BE2C (cell line): ENCODE data around the gene WDR82.
"Not testable (repeated sequence)": the region's sequence is repeated elsewhere in the genome, so short reads cannot be mapped to it uniquely, and the experiment has no call there.

Source experiments
- DNase-seq: peaks from one replicate; pipeline ENCODE4 v3.0.0-alpha.2; 2020
- H3K27me3 ChIP-seq: fragments of 250-450 bp; sonication (Bioruptor Pico); 2 replicates; pipeline ENCODE4 v1.5.1; 2020; ENCODE audit warnings: mild to moderate bottlenecking
- H3K36me3 ChIP-seq: fragments of 250-450 bp; sonication (Bioruptor Pico); 2 replicates; pipeline ENCODE4 v1.5.1; 2020; ENCODE audit warnings: mild to moderate bottlenecking
- H3K4me1 ChIP-seq: fragments of 250-450 bp; sonication (Bioruptor Pico); 2 replicates; pipeline ENCODE4 v1.5.1; 2020
- H3K4me3 ChIP-seq: 2 replicates; pipeline ENCODE4 v1.5.1; 2011; ENCODE audit warnings: low read depth, low read length
- H3K9me3 ChIP-seq: fragments of 250-450 bp; sonication (Bioruptor Pico); 2 replicates; pipeline ENCODE4 v1.5.1; 2020
- CTCF ChIP-seq: IDR thresholded peaks from 2 replicates; pipeline ENCODE4 v1.5.1; 2012; ENCODE audit warnings: mild to moderate bottlenecking, low read depth, low read length

The WDR82 gene

GRCh38 chr3:52286777-52287110 is 8.3 kb upstream of the WDR82 start:
- DNase-seq, result no peak
- Histone ChIP-seq H3K9me3 (no peaks in the 10 kb centered on the region), H3K4me1 (no peaks in the 10 kb centered on the region; the same call in 1 of the 2 replicates), H3K36me3 (no peaks in the 10 kb centered on the region), H3K27me3 (no peaks in the 10 kb centered on the region), H3K4me3 (peak overlapping the region; percentile 85)
- no peak for TF ChIP-seq CTCF

GRCh38 chr3:52284051-52284450 is 5.6 kb upstream of the WDR82 start:
- not testable (repeated sequence) for H3K4me3 ChIP-seq, DNase-seq, H3K9me3 ChIP-seq

GRCh38 chr3:52283306-52283705 is 4.9 kb upstream of the WDR82 start:
- no peaks in the 10 kb centered on the region for H3K27me3 ChIP-seq
- peaks cover 3% of the 10 kb centered on the region; the same call in 1 of the 2 replicates for H3K4me1 ChIP-seq
- no peaks in the 10 kb centered on the region for H3K9me3 ChIP-seq
- no peaks in the 10 kb centered on the region for H3K36me3 ChIP-seq
- TF ChIP-seq CTCF, result no peak
- no peak overlapping the region for H3K4me3 ChIP-seq
- DNase-seq, result no peak

More at GRCh38 chr3:52284051-52284450, 5.6 kb upstream of the WDR82 start:
- not testable (repeated sequence) for H3K4me1 ChIP-seq, H3K27me3 ChIP-seq, H3K36me3 ChIP-seq

GRCh38 chr3:52281981-52282801 is 3.7 kb upstream of the WDR82 start:
- Histone ChIP-seq H3K36me3 (no peaks in the 10 kb centered on the region), H3K9me3 (no peaks in the 10 kb centered on the region), H3K27me3 (no peaks in the 10 kb centered on the region), H3K4me3 (no peak overlapping the region), H3K4me1 (peaks cover 3% of the 10 kb centered on the region; the same call in 1 of the 2 replicates)
- no peak for TF ChIP-seq CTCF
- no peak for DNase-seq

- H3K4me1 ChIP-seq, result peaks cover 3% of the 10 kb centered on the region; the same call in 1 of the 2 replicates
- DNase-seq, result peak; percentile 50
- peak overlapping the region; percentile 85 for H3K4me3 ChIP-seq
- H3K27me3 ChIP-seq, result no peaks in the 10 kb centered on the region
- no peak for TF ChIP-seq CTCF
- no peaks in the 10 kb centered on the region for H3K9me3 ChIP-seq
- peaks cover 5% of the 10 kb centered on the region; the same call in 1 of the 2 replicates for H3K36me3 ChIP-seq
These were observed 1.6 kb upstream of the WDR82 start for GRCh38 chr3:52280050-52280461.

- Histone ChIP-seq H3K9me3 (no peaks in the 10 kb centered on the region), H3K4me1 (peaks cover 3% of the 10 kb centered on the region; the same call in 1 of the 2 replicates), H3K4me3 (peak overlapping the region; percentile 85), H3K27me3 (no peaks in the 10 kb centered on the region), H3K36me3 (peaks cover 5% of the 10 kb centered on the region; the same call in 1 of the 2 replicates)
- TF ChIP-seq CTCF, result no peak
- DNase-seq, result no peak
These were observed 1.1 kb upstream of the WDR82 start for GRCh38 chr3:52279596-52279995.
